BLaER1 (cell line): ENCODE results near the gene HNRNPH3.

ENCODE experiments used
- H3K27ac ChIP-seq: shearing (Covaris generic); formaldehyde crosslinking; 2 replicates; pipeline ENCODE4 v1.8.1; 2022
- H3K27me3 ChIP-seq: shearing (Covaris generic); formaldehyde crosslinking; 2 replicates; pipeline ENCODE4 v1.8.1; 2022
- H3K36me3 ChIP-seq: shearing (Covaris generic); formaldehyde crosslinking; 2 replicates; pipeline ENCODE4 v1.8.1; 2022
- H3K4me1 ChIP-seq: shearing (Covaris generic); formaldehyde crosslinking; 2 replicates; pipeline ENCODE4 v1.8.1; 2022
- H3K4me2 ChIP-seq: shearing (Covaris generic); formaldehyde crosslinking; 2 replicates; pipeline ENCODE4 v1.8.1; 2022
- H3K4me3 ChIP-seq: shearing (Covaris generic); formaldehyde crosslinking; 2 replicates; pipeline ENCODE4 v1.8.1; 2022
- H3K9ac ChIP-seq: shearing (Covaris generic); formaldehyde crosslinking; 2 replicates; pipeline ENCODE4 v1.8.1; 2022
- H3K9me3 ChIP-seq: shearing (Covaris generic); formaldehyde crosslinking; 2 replicates; pipeline ENCODE4 v1.8.1; 2022
- H4K20me1 ChIP-seq: shearing (Covaris generic); formaldehyde crosslinking; 2 replicates; pipeline ENCODE4 v1.8.1; 2022
- Cebpa-rat ChIP-seq: shearing (Covaris generic); IDR thresholded peaks from 2 replicates; pipeline ENCODE4 v1.8.1; 2022

The HNRNPH3 gene

DNA sequence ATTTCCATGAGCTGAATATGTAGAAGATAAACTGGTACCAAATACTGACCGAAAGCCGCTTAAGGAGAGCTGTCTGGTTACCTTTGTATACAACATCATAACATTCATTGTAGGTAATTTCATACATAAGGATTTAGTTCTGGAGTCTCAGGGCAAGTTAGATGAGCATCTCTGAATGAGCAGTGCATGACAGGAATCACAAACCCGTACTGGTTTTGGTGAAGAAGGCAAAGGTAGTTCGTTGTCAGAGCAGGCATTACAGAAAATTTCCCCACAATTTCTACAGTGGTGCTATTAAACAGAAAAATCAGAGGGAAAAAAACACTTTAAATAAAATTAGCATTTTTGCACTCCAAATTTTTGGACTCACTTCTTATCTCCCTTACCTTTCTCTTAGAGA, 13.8 kb downstream of the HNRNPH3 start:
- Histone ChIP-seq H3K27me3 (no peaks in the 10 kb centered on the region), H3K4me2 (no peak overlapping the region), H3K27ac (no peak overlapping the region), H3K9ac (no peak overlapping the region), H3K9me3 (no peaks in the 10 kb centered on the region), H3K36me3 (peaks cover 81% of the 10 kb centered on the region), H3K4me1 (no peaks in the 10 kb centered on the region), H3K4me3 (no peak overlapping the region), H4K20me1 (peaks cover 76% of the 10 kb centered on the region)
- TF ChIP-seq Cebpa-rat, result no peak

DNA sequence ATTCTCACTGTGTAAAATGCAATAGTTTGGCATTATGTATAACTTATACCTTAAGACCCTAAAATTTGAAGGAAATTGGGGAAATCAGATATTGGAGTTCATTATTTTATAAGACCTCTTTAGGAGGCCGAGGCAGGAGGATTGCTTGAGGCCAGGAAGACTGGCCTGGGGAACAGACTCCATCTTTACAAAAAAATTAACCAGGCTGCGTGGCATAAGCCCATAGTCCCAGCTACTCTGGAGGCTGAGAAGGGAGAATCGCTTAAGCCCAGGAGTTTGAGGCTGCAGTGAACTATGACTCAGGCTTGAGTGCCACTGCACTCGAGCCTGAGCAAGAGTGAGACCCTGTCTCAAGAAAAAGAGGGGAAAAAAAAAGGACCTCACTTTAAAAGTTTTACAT, 14.9 kb downstream of the HNRNPH3 start:
- Histone ChIP-seq H4K20me1 (peaks cover 65% of the 10 kb centered on the region), H3K4me2 (no peak overlapping the region), H3K9me3 (no peaks in the 10 kb centered on the region), H3K9ac (no peak overlapping the region), H3K27me3 (no peaks in the 10 kb centered on the region), H3K27ac (no peak overlapping the region), H3K4me3 (no peak overlapping the region), H3K36me3 (peaks cover 80% of the 10 kb centered on the region), H3K4me1 (no peaks in the 10 kb centered on the region)
- no peak for TF ChIP-seq Cebpa-rat

DNA sequence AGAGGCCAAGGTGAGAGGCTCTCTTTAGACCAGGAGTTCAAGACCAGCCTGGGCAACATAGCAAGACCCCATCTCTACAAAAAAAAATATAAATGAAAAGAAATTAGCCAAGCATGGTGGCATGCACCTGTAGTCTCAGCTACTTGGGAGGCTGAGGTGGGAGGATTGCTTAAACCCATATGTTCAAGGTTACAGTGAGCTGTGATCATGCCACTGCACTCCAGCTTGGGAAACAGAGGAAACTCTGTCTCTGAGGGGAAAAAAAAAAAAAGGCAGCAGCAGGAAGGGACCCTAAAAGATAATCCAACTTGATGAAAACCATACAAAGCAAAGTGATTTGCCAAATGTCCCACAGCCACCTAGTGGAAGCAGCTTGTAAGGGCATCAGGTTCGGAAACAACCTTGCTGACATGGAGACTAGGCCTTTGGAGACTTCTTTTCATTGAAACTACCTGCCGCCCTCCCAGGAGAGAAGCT, 16.4 kb downstream of the HNRNPH3 start:
- no peak overlapping the region for H3K4me2 ChIP-seq
- no peak overlapping the region for H3K9ac ChIP-seq
- H3K4me1 ChIP-seq, result no peaks in the 10 kb centered on the region
- TF ChIP-seq Cebpa-rat, result no peak
- peaks cover 80% of the 10 kb centered on the region for H3K36me3 ChIP-seq
- H3K4me3 ChIP-seq, result no peak overlapping the region
- H3K9me3 ChIP-seq, result no peaks in the 10 kb centered on the region
- H4K20me1 ChIP-seq, result peaks cover 49% of the 10 kb centered on the region
- H3K27me3 ChIP-seq, result no peaks in the 10 kb centered on the region
- H3K27ac ChIP-seq, result no peak overlapping the region

DNA sequence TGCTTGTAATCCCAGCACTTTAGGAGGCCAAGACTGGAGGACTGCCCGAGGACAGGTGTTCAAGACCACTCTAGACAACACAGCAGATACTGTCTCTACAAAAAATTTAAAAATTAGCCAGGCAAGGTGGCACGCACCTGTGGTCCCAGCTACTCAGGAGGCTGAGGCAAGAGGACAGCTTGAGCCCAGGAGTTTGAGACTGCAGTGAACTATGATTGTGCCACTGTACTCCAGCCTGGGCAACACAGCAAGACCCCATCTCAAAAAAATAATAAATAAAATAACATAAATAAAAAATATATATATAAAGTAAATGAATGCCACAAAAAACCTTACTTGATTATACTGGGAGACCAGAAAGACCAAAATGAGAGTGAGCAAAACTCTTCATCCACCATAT, 21.7 kb downstream of the HNRNPH3 start:
- no peaks in the 10 kb centered on the region for H3K9me3 ChIP-seq
- H3K27ac ChIP-seq, result no peak overlapping the region
- no peaks in the 10 kb centered on the region for H3K27me3 ChIP-seq
- H3K36me3 ChIP-seq, result peaks cover 87% of the 10 kb centered on the region
- no peaks in the 10 kb centered on the region for H3K4me1 ChIP-seq
- no peak overlapping the region for H3K9ac ChIP-seq
- TF ChIP-seq Cebpa-rat, result no peak
- H3K4me3 ChIP-seq, result no peak overlapping the region
- H4K20me1 ChIP-seq, result no peaks in the 10 kb centered on the region
- no peak overlapping the region for H3K4me2 ChIP-seq

DNA sequence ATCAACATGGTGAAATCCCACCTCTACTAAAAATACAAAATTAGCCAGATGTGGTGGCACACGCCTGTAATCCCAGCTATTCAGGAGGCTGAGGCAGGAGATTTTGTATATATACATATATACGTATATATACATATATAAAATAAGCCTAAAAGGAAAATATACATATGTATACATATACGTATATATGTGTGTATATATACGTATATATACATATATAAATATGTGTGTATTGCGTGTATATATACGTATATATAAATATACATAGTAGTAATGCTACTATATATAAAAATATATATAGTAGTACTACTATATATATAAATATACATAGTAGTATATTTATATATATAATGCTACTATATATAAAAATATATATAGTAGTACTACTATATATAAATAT, 27.3 kb downstream of the HNRNPH3 start:
- no peaks in the 10 kb centered on the region for H4K20me1 ChIP-seq
- peaks cover 75% of the 10 kb centered on the region for H3K36me3 ChIP-seq

DNA sequence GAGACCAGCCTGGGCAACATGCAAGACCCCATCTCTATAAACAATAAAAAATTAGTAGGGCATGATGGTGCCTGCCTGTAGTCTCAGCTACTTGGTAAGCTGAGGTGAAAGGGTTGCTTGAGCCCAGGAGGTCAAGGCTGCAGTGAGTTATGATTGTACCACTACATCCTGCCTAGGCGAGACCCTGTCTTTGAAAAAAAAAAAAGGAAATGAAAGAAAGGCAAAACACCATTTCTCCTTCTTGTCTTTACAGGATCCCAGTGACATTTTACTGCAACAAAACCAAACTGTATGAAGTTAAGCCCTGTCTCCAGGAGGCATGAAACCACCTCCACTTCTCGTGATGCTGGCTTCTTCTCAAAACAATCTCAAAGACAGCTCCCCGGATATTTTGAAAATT, 30.7 kb downstream of the HNRNPH3 start:
- Histone ChIP-seq H3K36me3 (peaks cover 56% of the 10 kb centered on the region), H3K27me3 (no peaks in the 10 kb centered on the region), H3K4me3 (no peak overlapping the region), H3K9me3 (no peaks in the 10 kb centered on the region), H3K27ac (no peak overlapping the region), H4K20me1 (no peaks in the 10 kb centered on the region), H3K9ac (no peak overlapping the region), H3K4me2 (no peak overlapping the region), H3K4me1 (no peaks in the 10 kb centered on the region)
- no peak for TF ChIP-seq Cebpa-rat

More for the DNA sequence above, 27.3 kb downstream of the HNRNPH3 start:
- Histone ChIP-seq H3K4me2 (no peak overlapping the region), H3K9me3 (no peaks in the 10 kb centered on the region), H3K27me3 (no peaks in the 10 kb centered on the region), H3K4me3 (no peak overlapping the region), H3K4me1 (no peaks in the 10 kb centered on the region), H3K9ac (no peak overlapping the region), H3K27ac (no peak overlapping the region)
- no peak for TF ChIP-seq Cebpa-rat

DNA sequence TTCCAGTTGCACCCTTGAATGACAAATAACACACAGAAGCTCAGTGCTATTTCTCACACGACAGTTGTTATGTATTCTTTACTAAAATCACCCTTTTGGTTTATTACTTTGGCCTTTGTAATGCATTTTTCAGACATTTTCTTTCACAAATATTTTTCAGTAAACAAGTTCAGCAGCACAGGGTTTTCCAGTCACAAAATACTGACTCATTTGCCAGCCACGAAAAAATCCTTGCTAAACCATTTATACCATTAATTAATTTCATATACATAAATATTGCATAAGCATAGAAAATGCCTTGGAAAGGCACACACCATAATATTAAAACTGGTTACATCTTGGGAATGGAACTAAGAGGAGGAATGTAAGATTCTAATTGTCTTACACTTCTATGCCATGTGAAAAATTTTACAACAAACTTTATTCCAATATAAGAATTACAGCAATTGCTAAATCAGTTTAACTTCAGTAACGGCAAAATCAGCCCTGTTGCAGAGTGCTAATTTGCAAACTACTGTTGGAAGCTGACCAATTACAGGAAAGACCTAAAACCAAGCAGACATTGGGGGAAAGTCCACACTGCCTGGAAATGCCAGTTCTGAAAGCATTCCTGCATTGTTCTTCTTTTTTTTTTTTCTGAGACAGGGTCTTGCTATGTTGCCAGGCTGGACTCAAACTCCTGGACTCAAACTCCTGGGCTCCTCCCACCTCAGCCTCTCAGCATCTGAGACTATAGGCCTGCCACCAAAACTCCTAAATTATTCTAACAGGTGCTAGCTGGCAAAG, 32.4 kb downstream of the HNRNPH3 start:
- H3K4me3 ChIP-seq, result no peak overlapping the region
- peaks cover 57% of the 10 kb centered on the region for H3K36me3 ChIP-seq
- no peak overlapping the region for H3K27ac ChIP-seq
- no peaks in the 10 kb centered on the region for H4K20me1 ChIP-seq
- TF ChIP-seq Cebpa-rat, result no peak
- no peaks in the 10 kb centered on the region for H3K27me3 ChIP-seq
- H3K9ac ChIP-seq, result no peak overlapping the region
- no peaks in the 10 kb centered on the region for H3K4me1 ChIP-seq
- H3K4me2 ChIP-seq, result no peak overlapping the region
- H3K9me3 ChIP-seq, result no peaks in the 10 kb centered on the region

DNA sequence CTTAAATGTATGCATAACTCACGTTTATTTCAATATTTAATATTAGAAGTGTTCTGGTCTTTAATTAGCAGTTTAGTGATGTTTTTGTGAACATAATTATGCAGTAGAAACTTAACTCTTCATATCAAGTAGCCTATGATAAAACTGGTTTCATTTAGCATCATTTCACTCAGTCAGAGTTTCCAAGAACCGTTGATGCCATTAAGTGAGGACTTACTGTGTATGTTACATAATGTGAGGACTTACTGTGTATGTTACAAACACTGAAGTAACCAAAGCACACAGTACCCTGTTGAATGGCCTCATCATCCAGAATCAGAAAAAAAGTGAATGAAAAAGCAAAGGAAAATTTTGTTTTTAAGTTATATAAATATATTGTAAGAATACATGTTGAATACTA, 33.7 kb downstream of the HNRNPH3 start:
- no peak for TF ChIP-seq Cebpa-rat
- peaks cover 66% of the 10 kb centered on the region for H3K36me3 ChIP-seq

DNA sequence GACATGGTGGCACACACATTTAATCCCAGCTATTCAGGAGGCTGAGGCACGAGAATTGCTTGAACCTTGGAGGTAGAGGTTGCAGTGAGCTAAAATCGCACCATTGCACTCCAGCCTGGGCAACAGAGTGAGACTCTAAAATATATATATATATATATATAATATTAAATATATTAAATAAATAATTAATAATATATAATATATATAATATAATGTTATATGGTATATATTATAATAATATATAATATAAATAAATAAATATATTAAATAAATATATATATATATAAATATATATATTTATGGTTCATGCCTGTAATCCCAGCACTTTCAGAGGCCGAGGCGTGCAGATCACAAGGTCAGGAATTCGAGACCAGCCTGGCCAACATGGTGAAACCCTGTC, 34.7 kb downstream of the HNRNPH3 start:
- Histone ChIP-seq H3K4me3 (no peak overlapping the region), H3K4me1 (no peaks in the 10 kb centered on the region), H3K4me2 (no peak overlapping the region), H3K36me3 (peaks cover 66% of the 10 kb centered on the region), H3K27ac (no peak overlapping the region), H4K20me1 (no peaks in the 10 kb centered on the region), H3K9ac (no peak overlapping the region), H3K27me3 (no peaks in the 10 kb centered on the region), H3K9me3 (peaks cover 10% of the 10 kb centered on the region)
- TF ChIP-seq Cebpa-rat, result no peak

More for the DNA sequence above, 33.7 kb downstream of the HNRNPH3 start:
- H3K27me3 ChIP-seq, result no peaks in the 10 kb centered on the region
- no peaks in the 10 kb centered on the region for H3K4me1 ChIP-seq
- no peak overlapping the region for H3K4me2 ChIP-seq
- H3K4me3 ChIP-seq, result no peak overlapping the region
- no peaks in the 10 kb centered on the region for H3K9me3 ChIP-seq
- H4K20me1 ChIP-seq, result no peaks in the 10 kb centered on the region
- no peak overlapping the region for H3K9ac ChIP-seq
- H3K27ac ChIP-seq, result no peak overlapping the region

DNA sequence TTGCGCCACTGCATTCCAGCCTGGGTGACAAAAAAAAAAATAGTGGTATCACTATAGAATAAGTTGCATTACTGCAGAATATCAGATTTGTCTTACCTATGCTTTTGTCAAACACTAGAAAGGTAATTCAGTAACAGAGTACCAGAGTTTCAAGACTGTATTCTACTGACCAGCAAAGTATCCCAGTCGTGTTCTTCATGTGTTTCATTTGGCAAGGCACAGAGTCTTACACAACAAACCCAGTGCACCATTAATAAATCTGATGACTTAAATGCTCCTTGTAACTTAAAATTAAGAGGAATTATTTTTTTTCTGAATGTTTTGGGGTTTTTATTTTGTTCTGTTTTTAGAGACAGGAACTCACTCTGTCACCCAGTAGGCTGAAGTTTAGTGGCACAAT, 35.3 kb downstream of the HNRNPH3 start:
- H3K9ac ChIP-seq, result no peak overlapping the region
- H3K4me1 ChIP-seq, result no peaks in the 10 kb centered on the region
- no peak overlapping the region for H3K27ac ChIP-seq
- no peak overlapping the region for H3K4me2 ChIP-seq
- H3K4me3 ChIP-seq, result no peak overlapping the region
- H4K20me1 ChIP-seq, result no peaks in the 10 kb centered on the region
- peaks cover 66% of the 10 kb centered on the region for H3K36me3 ChIP-seq
- peaks cover 15% of the 10 kb centered on the region for H3K9me3 ChIP-seq
- no peaks in the 10 kb centered on the region for H3K27me3 ChIP-seq
- TF ChIP-seq Cebpa-rat, result no peak
